Measurements from ENCODE around the gene PLPP3. TPM values are rescaled to one million over a fixed set of nuclear protein-coding genes. Genes with fewer than 3 reads are reported as not detected.

Gene PLPP3
- total RNA-seq, 2 donors from 2014 or later: 164 to 271 TPM

GRCh38 chr1:56589369-56589768 is 10.0 kb upstream of the PLPP3 start:
- no peak for TF ChIP-seq CTCF (IDR thresholded peaks at IDR 0.05)
- Histone ChIP-seq H3K4me1 (ENCODE audit: control insufficient read depth in 1 of 2, low read depth in 2 of 2) (no peaks in the 10 kb centered on the region), H3K9me3 (no peaks in the 10 kb centered on the region), H3K36me3 (no peaks in the 10 kb centered on the region), H3K27ac (no peak overlapping the region), H3K4me3 (no peak overlapping the region), H3K27me3 (replicated peaks; ENCODE audit: insufficient read depth) (no peaks in the 10 kb centered on the region)
- DNase-seq (ENCODE audit: low spot score): no peak
- ATAC-seq (ENCODE audit: insufficient number of reproducible peaks, low FRiP score, low read depth): no peak

GRCh38 chr1:56586502-56586901 is 7.1 kb upstream of the PLPP3 start:
- no peak for ATAC-seq (ENCODE audit: insufficient number of reproducible peaks, low FRiP score, low read depth)
- DNase-seq (ENCODE audit: low spot score): no peak
- no peaks in the 10 kb centered on the region for H3K36me3 ChIP-seq
- TF ChIP-seq CTCF (IDR thresholded peaks at IDR 0.05): no peak
- H3K27ac ChIP-seq: no peak overlapping the region
- H3K4me1 ChIP-seq (ENCODE audit: control insufficient read depth in 1 of 2, low read depth in 2 of 2): no peaks in the 10 kb centered on the region
- no peak overlapping the region for H3K4me3 ChIP-seq
- no peaks in the 10 kb centered on the region for H3K27me3 ChIP-seq (replicated peaks; ENCODE audit: insufficient read depth)
- no peaks in the 10 kb centered on the region for H3K9me3 ChIP-seq

DNA sequence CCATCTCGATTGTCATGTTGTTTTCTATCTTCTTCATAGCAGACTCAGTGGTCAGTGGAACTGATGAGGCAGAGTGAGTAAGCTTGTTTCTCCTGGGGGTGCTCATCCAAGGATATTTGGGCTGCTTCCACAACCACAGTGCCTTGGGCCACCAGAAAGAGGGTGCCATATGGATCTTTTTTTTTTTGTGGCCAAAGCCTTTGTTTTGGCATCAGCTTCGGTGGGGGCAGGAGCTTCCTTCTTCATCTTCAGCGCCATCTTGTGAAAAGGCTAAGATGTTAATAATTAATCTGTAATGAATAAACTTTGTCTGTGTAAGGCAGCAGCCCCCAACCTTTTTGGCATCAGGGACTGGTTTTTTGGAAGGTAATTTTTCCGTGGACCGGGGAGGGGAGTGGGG is 6.6 kb upstream of the PLPP3 start:
- Histone ChIP-seq H3K4me1 (ENCODE audit: control insufficient read depth in 1 of 2, low read depth in 2 of 2) (no peaks in the 10 kb centered on the region), H3K9me3 (no peaks in the 10 kb centered on the region), H3K4me3 (no peak overlapping the region), H3K36me3 (no peaks in the 10 kb centered on the region), H3K27ac (no peak overlapping the region), H3K27me3 (replicated peaks; ENCODE audit: insufficient read depth) (no peaks in the 10 kb centered on the region)
- no peak for ATAC-seq (ENCODE audit: insufficient number of reproducible peaks, low FRiP score, low read depth)
- TF ChIP-seq CTCF (IDR thresholded peaks at IDR 0.05): no peak
- no peak for DNase-seq (ENCODE audit: low spot score)

- peak; percentile 79 for TF ChIP-seq CTCF (IDR thresholded peaks at IDR 0.05)
- Histone ChIP-seq H3K4me1 (ENCODE audit: control insufficient read depth in 1 of 2, low read depth in 2 of 2) (peaks cover 2 to 5% of the 10 kb centered on the region in 2 donors), H3K9me3 (no peaks in the 10 kb centered on the region), H3K36me3 (no peaks in the 10 kb centered on the region), H3K27ac (no peak overlapping the region), H3K27me3 (replicated peaks; ENCODE audit: insufficient read depth) (no peaks in the 10 kb centered on the region), H3K4me3 (no peak overlapping the region)
- ATAC-seq (ENCODE audit: insufficient number of reproducible peaks, low FRiP score, low read depth) (no peak), DNase-seq (ENCODE audit: low spot score) (no peak)
Measured at GRCh38 chr1:56584910-56585528, 5.7 kb upstream of the PLPP3 start.

- Histone ChIP-seq H3K9me3 (no peaks in the 10 kb centered on the region), H3K4me3 (no peak overlapping the region), H3K4me1 (ENCODE audit: control insufficient read depth in 1 of 2, low read depth in 2 of 2) (peaks cover 3 to 8% of the 10 kb centered on the region in 2 donors), H3K36me3 (no peaks in the 10 kb centered on the region), H3K27me3 (replicated peaks; ENCODE audit: insufficient read depth) (no peaks in the 10 kb centered on the region), H3K27ac (no peak overlapping the region)
- DNase-seq (ENCODE audit: low spot score) (no peak), ATAC-seq (ENCODE audit: insufficient number of reproducible peaks, low FRiP score, low read depth) (no peak)
- TF ChIP-seq CTCF (IDR thresholded peaks at IDR 0.05): no peak
Measured at GRCh38 chr1:56583957-56584468, 4.7 kb upstream of the PLPP3 start.

Measured in thoracic aorta (tissue), 2 donors.